Peyer's patch (tissue), 4 donors: ENCODE data around the gene CLEC16A.

Experiments used
- CTCF ChIP-seq, 6 experiments: fragments of 450-650 bp in 4 of 6; fragments of 200-600 bp in 2 of 6; sonication (generic) in 1 of 6; IDR thresholded peaks; one replicate each; pipeline ENCODE4 v1.5.1; 2017 to 2019; ENCODE audit warnings: antibody characterized with exemption in 6 of 6, mild to moderate bottlenecking in 3 of 6, moderate library complexity in 1 of 6
- POLR2A ChIP-seq, 2 donors: fragments of 450-650 bp; IDR thresholded peaks; one replicate each; pipeline ENCODE4 v1.5.1; 2017; ENCODE audit warnings: antibody characterized with exemption in 2 of 2, mild to moderate bottlenecking in 2 of 2, moderate library complexity in 2 of 2

GRCh38 chr16:10971560-10971961 is 27.2 kb downstream of the CLEC16A start:
- TF ChIP-seq CTCF (IDR thresholded peaks at IDR 0.05) (peak; percentile 73 to 88 (median 84)), POLR2A (IDR thresholded peaks at IDR 0.05) (no peak)
